HEK293 (cell line): ENCODE data around the gene DDX47.

Experiments
- HOXD13 ChIP-seq: sonication (generic); formaldehyde crosslinking; IDR thresholded peaks from 2 replicates; pipeline ENCODE4 v1.8.0; 2022; ENCODE audit warnings: missing genetic modification reagents, borderline replicate concordance
- KLF7 ChIP-seq: fragments of 450-650 bp; formaldehyde crosslinking; IDR thresholded peaks from 2 replicates; pipeline ENCODE4 v1.5.1; 2016; ENCODE audit warnings: missing biosample characterization, missing genetic modification characterization, borderline replicate concordance
- MZF1 ChIP-seq: fragments of 450-650 bp; formaldehyde crosslinking; IDR thresholded peaks from 2 replicates; pipeline ENCODE4 v1.5.1; 2017; ENCODE audit warnings: missing biosample characterization, missing genetic modification characterization, borderline replicate concordance
- SCRT2 ChIP-seq: fragments of 450-650 bp; formaldehyde crosslinking; IDR thresholded peaks from 2 replicates; pipeline ENCODE4 v1.5.1; 2016; ENCODE audit warnings: missing biosample characterization, missing genetic modification characterization
- ZBTB17 ChIP-seq: fragments of 450-650 bp; formaldehyde crosslinking; IDR thresholded peaks from 2 replicates; pipeline ENCODE4 v1.5.1; 2016; ENCODE audit warnings: missing biosample characterization, missing genetic modification characterization
- ZBTB48 ChIP-seq: fragments of 450-650 bp; formaldehyde crosslinking; IDR thresholded peaks from 2 replicates; pipeline ENCODE4 v1.5.1; 2016; ENCODE audit warnings: missing biosample characterization, missing genetic modification characterization
- ZFHX2 ChIP-seq: fragments of 450-650 bp; formaldehyde crosslinking; conservative IDR thresholded peaks from 2 replicates; pipeline ENCODE4 v1.5.1; 2016; ENCODE audit warnings: missing biosample characterization, missing genetic modification characterization
- ZFP69B ChIP-seq: fragments of 450-650 bp; formaldehyde crosslinking; IDR thresholded peaks from 2 replicates; pipeline ENCODE4 v1.5.1; 2016; ENCODE audit warnings: missing biosample characterization, missing genetic modification characterization
- ZNF16 ChIP-seq: fragments of 450-650 bp; formaldehyde crosslinking; IDR thresholded peaks from 2 replicates; pipeline ENCODE4 v1.5.1; 2016; ENCODE audit warnings: low read depth, missing biosample characterization, missing genetic modification characterization
- ZNF202 ChIP-seq: fragments of 450-650 bp; formaldehyde crosslinking; IDR thresholded peaks from 2 replicates; pipeline ENCODE4 v1.5.1; 2016; ENCODE audit warnings: missing biosample characterization, missing genetic modification characterization, borderline replicate concordance
- ZNF248 ChIP-seq: fragments of 450-650 bp; formaldehyde crosslinking; IDR thresholded peaks from 2 replicates; pipeline ENCODE4 v1.5.1; 2017; ENCODE audit warnings: missing biosample characterization, missing genetic modification characterization
- ZNF266 ChIP-seq: fragments of 450-650 bp; formaldehyde crosslinking; IDR thresholded peaks from 2 replicates; pipeline ENCODE4 v1.5.1; 2016; ENCODE audit warnings: missing biosample characterization, missing genetic modification characterization, low read depth
- ZNF292 ChIP-seq: fragments of 450-650 bp; formaldehyde crosslinking; IDR thresholded peaks from 2 replicates; pipeline ENCODE4 v1.5.1; 2016; ENCODE audit warnings: low read depth, missing biosample characterization, missing genetic modification characterization, borderline replicate concordance
- ZNF354C ChIP-seq: fragments of 450-650 bp; formaldehyde crosslinking; IDR thresholded peaks from 2 replicates; pipeline ENCODE4 v1.5.1; 2016; ENCODE audit warnings: missing biosample characterization, missing genetic modification characterization, low read depth, borderline replicate concordance
- ZNF37A ChIP-seq: fragments of 450-650 bp; IDR thresholded peaks from 2 replicates; pipeline ENCODE4 v1.5.1; 2018; ENCODE audit warnings: missing biosample characterization, missing genetic modification characterization
- ZNF416 ChIP-seq: fragments of 450-650 bp; formaldehyde crosslinking; IDR thresholded peaks from 2 replicates; pipeline ENCODE4 v1.5.1; 2016; ENCODE audit warnings: missing biosample characterization, missing genetic modification characterization
- ZNF48 ChIP-seq: fragments of 450-650 bp; formaldehyde crosslinking; IDR thresholded peaks from 2 replicates; pipeline ENCODE4 v1.5.1; 2016; ENCODE audit warnings: missing biosample characterization, missing genetic modification characterization
- ZNF555 ChIP-seq: fragments of 450-650 bp; formaldehyde crosslinking; conservative IDR thresholded peaks from 2 replicates; pipeline ENCODE4 v1.5.1; 2017; ENCODE audit warnings: missing biosample characterization, mild to moderate bottlenecking, missing genetic modification characterization, inconsistent platforms
- ZNF561 ChIP-seq: fragments of 450-650 bp; IDR thresholded peaks from 2 replicates; pipeline ENCODE4 v1.5.1; 2018; ENCODE audit warnings: missing biosample characterization, missing genetic modification characterization, borderline replicate concordance
- ZNF670 ChIP-seq: fragments of 450-650 bp; formaldehyde crosslinking; IDR thresholded peaks from 2 replicates; pipeline ENCODE4 v1.5.1; 2016; ENCODE audit warnings: missing biosample characterization, missing genetic modification characterization, low read depth
- ZNF701 ChIP-seq: fragments of 450-650 bp; formaldehyde crosslinking; IDR thresholded peaks from 2 replicates; pipeline ENCODE4 v1.5.1; 2016; ENCODE audit warnings: missing biosample characterization, missing genetic modification characterization
- ZNF76 ChIP-seq: fragments of 450-650 bp; formaldehyde crosslinking; IDR thresholded peaks from 2 replicates; pipeline ENCODE4; 2016; ENCODE audit warnings: low read depth, missing biosample characterization, missing genetic modification characterization, borderline replicate concordance
- ZSCAN30 ChIP-seq: fragments of 450-650 bp; IDR thresholded peaks from 2 replicates; pipeline ENCODE4 v1.5.1; 2018; ENCODE audit warnings: missing biosample characterization, mild to moderate bottlenecking, missing genetic modification characterization, moderate library complexity
- TF ChIP-seq, protein P1 (sequence below): fragments of 450-650 bp; IDR thresholded peaks from 2 replicates; pipeline ENCODE4 v1.5.1; 2018; ENCODE audit warnings: missing biosample characterization, missing genetic modification characterization
- TF ChIP-seq, protein P2 (sequence below): fragments of 450-650 bp; formaldehyde crosslinking; IDR thresholded peaks from 2 replicates; pipeline ENCODE4 v1.5.1; 2016; ENCODE audit warnings: missing biosample characterization, missing genetic modification characterization
- TF ChIP-seq, protein P3 (sequence below): fragments of 450-650 bp; formaldehyde crosslinking; optimal IDR thresholded peaks from 2 replicates; pipeline ENCODE3; 2016; ENCODE audit warnings: missing biosample characterization, mild to moderate bottlenecking, missing genetic modification characterization
- TF ChIP-seq, protein P4 (sequence below): fragments of 450-650 bp; formaldehyde crosslinking; IDR thresholded peaks from 2 replicates; pipeline ENCODE4 v1.5.1; 2016; ENCODE audit warnings: missing biosample characterization, missing genetic modification characterization
- TF ChIP-seq, protein P5 (sequence below): fragments of 450-650 bp; formaldehyde crosslinking; IDR thresholded peaks from 2 replicates; pipeline ENCODE4 v1.5.1; 2016; ENCODE audit warnings: missing biosample characterization, missing genetic modification characterization

DDX47 gene

DNA sequence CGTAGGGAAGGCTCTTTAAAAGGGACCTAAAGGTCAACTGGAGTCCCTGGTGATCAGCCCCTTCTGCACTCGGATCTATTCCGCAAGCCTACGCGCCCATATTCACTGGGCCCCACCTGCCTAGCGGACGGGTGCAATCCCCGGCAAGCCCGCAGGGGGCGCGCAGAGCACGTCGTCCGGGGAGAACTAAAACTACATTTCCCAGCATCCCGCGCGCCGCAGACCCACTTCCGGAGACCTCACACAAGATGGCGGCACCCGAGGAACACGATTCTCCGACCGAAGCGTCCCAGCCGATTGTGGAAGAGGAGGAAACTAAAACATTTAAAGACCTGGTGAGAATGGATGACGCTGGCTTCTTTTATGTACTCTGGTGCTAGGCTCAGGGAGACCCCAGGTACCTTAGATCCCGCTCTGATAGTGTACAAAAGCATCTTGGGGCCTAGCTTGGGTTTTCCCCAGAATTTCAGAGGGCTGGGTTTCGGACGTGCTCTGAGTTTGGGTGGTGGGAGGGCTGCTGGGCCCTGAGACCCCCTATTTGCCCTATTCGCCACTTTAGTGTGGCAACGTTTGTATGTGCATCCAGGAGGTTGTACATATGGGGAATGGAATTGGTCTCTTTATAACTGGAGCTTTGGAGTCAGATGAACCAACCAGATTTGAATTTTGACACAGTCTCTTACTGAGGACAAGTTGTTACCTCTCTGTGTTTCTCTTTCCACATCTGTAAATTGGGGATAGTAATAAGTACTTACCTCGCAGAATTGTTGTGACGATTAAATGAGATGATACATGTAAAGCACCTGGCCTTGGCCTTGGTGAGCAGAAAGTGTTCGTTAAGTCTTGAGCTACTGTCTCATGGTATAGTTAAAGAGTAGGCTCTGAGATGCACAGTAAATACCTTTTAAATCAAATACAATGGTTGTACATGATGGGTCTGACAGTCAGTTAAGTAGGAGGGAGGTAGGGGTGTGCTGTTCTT is at the start of gene DDX47 (continued):
- TF ChIP-seq ZNF292, result no peak
- TF ChIP-seq, protein P1, sequence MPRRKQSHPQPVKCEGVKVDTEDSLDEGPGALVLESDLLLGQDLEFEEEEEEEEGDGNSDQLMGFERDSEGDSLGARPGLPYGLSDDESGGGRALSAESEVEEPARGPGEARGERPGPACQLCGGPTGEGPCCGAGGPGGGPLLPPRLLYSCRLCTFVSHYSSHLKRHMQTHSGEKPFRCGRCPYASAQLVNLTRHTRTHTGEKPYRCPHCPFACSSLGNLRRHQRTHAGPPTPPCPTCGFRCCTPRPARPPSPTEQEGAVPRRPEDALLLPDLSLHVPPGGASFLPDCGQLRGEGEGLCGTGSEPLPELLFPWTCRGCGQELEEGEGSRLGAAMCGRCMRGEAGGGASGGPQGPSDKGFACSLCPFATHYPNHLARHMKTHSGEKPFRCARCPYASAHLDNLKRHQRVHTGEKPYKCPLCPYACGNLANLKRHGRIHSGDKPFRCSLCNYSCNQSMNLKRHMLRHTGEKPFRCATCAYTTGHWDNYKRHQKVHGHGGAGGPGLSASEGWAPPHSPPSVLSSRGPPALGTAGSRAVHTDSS (tag by site-specific recombination), result no peak
- no peak for TF ChIP-seq ZNF670 (tag by site-specific recombination)
- TF ChIP-seq, protein P2, sequence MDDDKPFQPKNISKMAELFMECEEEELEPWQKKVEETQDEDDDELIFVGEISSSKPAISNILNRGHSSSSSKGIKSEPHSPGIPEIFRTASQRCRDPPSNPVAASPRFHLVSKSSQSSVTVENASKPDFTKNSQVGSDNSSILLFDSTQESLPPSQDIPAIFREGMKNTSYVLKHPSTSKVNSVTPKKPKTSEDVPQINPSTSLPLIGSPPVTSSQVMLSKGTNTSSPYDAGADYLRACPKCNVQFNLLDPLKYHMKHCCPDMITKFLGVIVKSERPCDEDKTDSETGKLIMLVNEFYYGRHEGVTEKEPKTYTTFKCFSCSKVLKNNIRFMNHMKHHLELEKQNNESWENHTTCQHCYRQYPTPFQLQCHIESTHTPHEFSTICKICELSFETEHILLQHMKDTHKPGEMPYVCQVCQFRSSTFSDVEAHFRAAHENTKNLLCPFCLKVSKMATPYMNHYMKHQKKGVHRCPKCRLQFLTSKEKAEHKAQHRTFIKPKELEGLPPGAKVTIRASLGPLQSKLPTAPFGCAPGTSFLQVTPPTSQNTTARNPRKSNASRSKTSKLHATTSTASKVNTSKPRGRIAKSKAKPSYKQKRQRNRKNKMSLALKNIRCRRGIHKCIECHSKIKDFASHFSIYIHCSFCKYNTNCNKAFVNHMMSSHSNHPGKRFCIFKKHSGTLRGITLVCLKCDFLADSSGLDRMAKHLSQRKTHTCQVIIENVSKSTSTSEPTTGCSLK (tag by site-specific recombination), result no peak
- no peak for TF ChIP-seq ZNF248 (tag by site-specific recombination)
- no peak for TF ChIP-seq ZNF48 (tag by site-specific recombination)
- TF ChIP-seq ZNF354C (tag by site-specific recombination), result no peak
- TF ChIP-seq, protein P3, sequence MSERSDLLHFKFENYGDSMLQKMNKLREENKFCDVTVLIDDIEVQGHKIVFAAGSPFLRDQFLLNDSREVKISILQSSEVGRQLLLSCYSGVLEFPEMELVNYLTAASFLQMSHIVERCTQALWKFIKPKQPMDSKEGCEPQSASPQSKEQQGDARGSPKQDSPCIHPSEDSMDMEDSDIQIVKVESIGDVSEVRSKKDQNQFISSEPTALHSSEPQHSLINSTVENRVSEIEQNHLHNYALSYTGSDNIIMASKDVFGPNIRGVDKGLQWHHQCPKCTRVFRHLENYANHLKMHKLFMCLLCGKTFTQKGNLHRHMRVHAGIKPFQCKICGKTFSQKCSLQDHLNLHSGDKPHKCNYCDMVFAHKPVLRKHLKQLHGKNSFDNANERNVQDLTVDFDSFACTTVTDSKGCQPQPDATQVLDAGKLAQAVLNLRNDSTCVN (tag by site-specific recombination), result peak; percentile 45
- TF ChIP-seq, protein P4, sequence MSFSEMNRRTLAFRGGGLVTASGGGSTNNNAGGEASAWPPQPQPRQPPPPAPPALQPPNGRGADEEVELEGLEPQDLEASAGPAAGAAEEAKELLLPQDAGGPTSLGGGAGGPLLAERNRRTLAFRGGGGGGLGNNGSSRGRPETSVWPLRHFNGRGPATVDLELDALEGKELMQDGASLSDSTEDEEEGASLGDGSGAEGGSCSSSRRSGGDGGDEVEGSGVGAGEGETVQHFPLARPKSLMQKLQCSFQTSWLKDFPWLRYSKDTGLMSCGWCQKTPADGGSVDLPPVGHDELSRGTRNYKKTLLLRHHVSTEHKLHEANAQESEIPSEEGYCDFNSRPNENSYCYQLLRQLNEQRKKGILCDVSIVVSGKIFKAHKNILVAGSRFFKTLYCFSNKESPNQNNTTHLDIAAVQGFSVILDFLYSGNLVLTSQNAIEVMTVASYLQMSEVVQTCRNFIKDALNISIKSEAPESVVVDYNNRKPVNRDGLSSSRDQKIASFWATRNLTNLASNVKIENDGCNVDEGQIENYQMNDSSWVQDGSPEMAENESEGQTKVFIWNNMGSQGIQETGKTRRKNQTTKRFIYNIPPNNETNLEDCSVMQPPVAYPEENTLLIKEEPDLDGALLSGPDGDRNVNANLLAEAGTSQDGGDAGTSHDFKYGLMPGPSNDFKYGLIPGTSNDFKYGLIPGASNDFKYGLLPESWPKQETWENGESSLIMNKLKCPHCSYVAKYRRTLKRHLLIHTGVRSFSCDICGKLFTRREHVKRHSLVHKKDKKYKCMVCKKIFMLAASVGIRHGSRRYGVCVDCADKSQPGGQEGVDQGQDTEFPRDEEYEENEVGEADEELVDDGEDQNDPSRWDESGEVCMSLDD (tag by site-specific recombination), result no peak
- TF ChIP-seq ZBTB48 (tag by site-specific recombination), result peak; percentile 49; the same call in 1 of the 2 replicates
- TF ChIP-seq ZNF555 (tag by site-specific recombination), result no peak
- TF ChIP-seq MZF1 (tag by site-specific recombination), result no peak
- TF ChIP-seq SCRT2 (tag by site-specific recombination), result no peak
- no peak for TF ChIP-seq HOXD13
- TF ChIP-seq ZSCAN30, result no peak
- TF ChIP-seq KLF7, result no peak
- no peak for TF ChIP-seq ZFHX2 (tag by site-specific recombination)
- no peak for TF ChIP-seq ZNF202 (tag by site-specific recombination)
- peak; percentile 100 for TF ChIP-seq ZFP69B (tag by site-specific recombination)
- no peak for TF ChIP-seq ZNF16
- no peak for TF ChIP-seq ZNF266
- peak; percentile 88 for TF ChIP-seq ZBTB17 (tag by site-specific recombination)
- TF ChIP-seq, protein P5, sequence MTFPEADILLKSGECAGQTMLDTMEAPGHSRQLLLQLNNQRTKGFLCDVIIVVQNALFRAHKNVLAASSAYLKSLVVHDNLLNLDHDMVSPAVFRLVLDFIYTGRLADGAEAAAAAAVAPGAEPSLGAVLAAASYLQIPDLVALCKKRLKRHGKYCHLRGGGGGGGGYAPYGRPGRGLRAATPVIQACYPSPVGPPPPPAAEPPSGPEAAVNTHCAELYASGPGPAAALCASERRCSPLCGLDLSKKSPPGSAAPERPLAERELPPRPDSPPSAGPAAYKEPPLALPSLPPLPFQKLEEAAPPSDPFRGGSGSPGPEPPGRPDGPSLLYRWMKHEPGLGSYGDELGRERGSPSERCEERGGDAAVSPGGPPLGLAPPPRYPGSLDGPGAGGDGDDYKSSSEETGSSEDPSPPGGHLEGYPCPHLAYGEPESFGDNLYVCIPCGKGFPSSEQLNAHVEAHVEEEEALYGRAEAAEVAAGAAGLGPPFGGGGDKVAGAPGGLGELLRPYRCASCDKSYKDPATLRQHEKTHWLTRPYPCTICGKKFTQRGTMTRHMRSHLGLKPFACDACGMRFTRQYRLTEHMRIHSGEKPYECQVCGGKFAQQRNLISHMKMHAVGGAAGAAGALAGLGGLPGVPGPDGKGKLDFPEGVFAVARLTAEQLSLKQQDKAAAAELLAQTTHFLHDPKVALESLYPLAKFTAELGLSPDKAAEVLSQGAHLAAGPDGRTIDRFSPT (tag by site-specific recombination), result no peak
- no peak for TF ChIP-seq ZNF37A (tag by site-specific recombination)
- TF ChIP-seq ZNF416 (tag by site-specific recombination), result no peak
- no peak for TF ChIP-seq ZNF561 (tag by site-specific recombination)
- TF ChIP-seq ZNF76 (tag by site-specific recombination), result peak; percentile 94
- TF ChIP-seq ZNF701 (tag by site-specific recombination), result no peak
